Measurements from ENCODE around the gene PEBP1.

PEBP1 gene

DNA sequence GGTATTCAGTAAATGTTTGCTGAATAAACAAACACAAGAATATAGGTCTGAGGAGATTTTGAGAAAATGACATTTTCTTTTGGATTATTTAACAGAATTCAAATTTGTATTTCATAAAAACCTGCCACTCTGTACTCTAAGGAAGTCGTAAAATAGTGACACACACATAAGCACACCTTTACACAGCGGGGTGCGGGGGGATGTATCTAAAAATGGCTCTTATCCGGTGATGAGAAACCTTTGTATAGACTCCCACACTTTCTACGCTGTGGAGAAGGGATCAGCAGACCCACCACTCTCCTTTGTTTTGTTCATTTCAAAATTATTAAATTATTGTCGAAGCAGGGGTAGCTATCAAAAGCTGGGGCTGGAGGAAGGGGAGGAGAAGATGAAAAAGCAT is 58.0 kb downstream of the PEBP1 start:
- DNase-seq (ENCODE audit: low spot score): no peak

Measured in CD4-positive, alpha-beta T cell treated with Interleukin-6 at 100 ng/mL for 8 hours (primary cell).